SIG-M5 treated with dmso at 0.1 percent for 504 hours (cell line): ENCODE data around the gene CYP4F11.
"Not testable (repeated sequence)": the region's sequence is repeated elsewhere in the genome, so short reads cannot be mapped to it uniquely, and the experiment has no call there.

ENCODE experiments used
- DNase-seq: peaks from one replicate; lab custom pipeline; 2025; ENCODE audit not compliant: unreplicated experiment; lab: John Stamatoyannopoulos, UW

Gene CYP4F11

GRCh38 chr19:15885919-15886318, 48.4 kb downstream of the CYP4F11 start:
- no peak for DNase-seq

- DNase-seq: no peak
Measured at GRCh38 chr19:15885167-15885566, 49.2 kb downstream of the CYP4F11 start.

- not testable (repeated sequence) for DNase-seq
Measured at GRCh38 chr19:15883329-15883728, 51.0 kb downstream of the CYP4F11 start.

DNA sequence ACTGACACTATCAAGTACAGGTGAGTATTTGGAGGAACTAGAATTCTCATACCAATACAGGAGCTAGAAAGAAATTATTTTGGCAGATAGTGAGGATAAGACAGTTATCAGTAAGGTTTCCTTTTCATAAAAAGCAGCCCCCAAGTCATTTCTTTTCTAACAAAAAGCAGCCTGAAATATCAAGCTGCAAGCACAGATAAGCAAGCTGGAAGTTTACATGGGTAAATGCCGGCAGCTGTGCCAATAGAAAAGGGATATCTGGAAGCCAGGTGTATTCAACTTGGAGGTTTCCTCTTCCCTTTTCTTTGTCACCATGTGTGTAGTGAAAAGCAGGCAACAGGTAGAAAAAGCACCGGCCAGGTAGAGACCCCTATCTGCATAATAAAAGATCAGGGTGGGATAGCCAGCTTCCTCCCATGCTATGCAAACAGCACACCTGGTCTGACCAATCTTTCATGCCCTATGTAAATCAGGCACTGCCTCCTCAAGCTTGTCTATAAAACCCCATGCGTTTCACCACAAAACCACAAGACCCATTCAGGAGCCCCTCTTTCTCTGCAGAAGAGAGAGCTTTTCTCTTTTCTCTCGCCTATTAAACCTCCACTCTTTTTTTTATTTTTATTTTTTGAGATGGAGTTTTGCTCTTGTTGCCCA, 59.4 kb downstream of the CYP4F11 start:
- DNase-seq: no peak

DNA sequence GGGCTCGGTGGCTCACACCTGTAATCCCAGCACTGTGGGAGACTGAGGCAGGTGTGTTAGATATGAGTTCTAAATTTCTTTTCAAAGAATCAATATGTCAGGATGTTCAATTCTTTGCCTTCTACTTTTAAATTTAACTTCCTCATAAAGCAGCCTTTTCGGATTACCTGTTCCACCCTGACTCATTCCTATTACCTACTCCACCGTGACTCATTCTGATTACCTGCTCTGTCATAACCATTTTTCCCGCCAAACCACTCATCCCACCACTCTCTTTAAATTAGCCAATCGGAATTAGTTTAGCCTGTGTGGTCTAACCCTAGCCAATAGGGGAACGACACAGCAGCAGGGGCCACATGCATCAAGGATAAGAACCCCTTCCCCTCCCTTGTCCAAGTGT, 60.6 kb downstream of the CYP4F11 start:
- not testable (repeated sequence) for DNase-seq

DNA sequence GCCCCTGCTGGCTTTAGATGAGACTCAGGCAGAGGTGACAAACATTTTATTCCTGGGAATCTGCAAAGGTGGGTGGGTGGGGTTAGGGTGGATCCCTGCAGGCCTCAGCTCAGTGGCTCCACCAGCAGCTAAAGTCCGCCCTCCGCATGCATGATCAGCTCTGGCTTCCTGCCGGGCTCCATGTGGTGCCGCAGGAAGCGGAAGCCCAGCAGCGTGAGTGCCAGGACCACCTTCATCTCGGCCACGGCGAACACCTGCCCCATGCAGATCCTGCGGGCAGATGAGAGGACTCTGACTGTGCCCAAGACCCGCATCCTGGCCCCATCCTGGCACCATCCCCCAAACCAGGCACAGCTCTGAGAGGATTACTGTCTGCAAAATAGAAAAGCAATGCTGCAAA, 62.8 kb downstream of the CYP4F11 start:
- no peak for DNase-seq

DNA sequence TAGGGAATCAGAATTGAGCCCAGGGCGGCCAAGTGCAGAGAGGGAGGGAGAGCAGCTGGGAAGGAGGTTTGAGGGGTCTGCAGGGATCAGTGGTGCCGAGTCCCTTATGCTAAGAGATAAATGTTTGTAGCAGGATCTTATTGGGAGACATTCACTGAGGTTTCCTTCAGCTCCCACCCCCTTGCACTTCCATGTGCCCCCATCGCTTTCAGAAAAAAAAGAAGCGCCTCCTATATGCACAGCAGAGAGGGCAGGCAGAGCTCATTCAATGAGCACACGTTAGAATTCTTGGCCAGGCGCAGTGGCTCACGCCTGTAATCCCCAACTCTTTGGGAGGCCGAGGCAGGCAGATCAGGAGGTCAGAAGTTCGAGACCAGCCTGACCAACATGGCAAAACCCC, 64.5 kb downstream of the CYP4F11 start:
- DNase-seq: no peak

DNA sequence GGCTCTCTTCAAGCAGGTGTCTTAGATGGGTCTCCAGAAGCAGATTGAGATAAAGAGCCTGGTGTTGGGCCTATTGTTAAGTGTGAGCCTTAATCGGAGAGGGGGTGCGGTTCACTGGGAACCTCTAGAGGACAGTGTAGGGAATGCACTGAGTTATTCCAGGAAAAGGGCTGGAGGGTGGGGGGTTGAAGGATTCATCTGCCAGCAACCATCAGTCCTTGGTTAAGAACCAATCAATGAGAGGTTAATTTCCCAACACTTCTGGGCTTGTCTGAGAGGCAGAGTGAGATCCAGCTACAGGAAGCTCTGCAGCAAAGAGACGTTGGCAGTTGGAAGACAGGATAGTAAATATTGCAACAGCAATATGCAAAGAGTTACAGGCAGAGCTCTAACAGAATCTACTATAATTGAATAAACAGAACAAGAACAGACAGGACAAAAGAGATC, 65.2 kb downstream of the CYP4F11 start:
- peak; percentile 96 for DNase-seq

DNA sequence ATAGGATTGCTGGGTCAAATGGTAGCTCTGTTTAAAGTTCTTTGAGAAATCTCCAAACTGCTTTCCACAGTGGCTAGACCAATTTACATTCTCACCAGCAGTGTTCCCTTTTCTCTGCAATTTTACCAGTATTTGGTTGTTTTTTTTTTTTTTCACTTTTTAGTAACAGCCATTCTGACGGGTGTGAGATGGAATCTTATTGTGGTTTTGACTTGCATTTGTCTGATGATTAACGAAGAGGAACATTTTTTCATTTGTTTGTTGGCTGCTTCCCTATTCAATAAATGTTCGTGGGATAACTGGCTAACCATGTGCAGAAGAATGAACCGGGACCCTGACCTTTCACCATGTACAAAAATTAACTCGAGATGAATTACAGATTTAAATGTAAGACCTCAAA, 67.7 kb downstream of the CYP4F11 start:
- DNase-seq: no peak

DNA sequence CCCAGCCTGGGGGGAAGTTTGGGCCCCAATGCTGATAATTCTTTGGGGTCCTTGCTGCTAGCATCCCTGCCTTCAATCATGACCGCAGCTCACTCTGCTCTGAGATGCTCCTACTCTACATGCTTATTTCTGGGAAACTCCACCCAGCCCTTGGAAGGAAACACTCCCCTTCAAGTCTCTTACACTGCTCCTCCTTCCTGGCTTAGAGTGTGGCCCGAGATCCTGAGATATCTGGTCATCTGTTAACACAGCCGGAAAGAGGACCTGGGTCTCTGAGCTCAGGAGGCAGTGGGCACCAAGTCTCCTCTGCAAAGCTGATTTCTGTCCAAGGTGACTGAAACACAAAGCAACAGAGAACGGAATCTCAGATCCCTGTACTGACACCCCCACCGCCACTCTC, 69.5 kb downstream of the CYP4F11 start:
- DNase-seq: no peak

- DNase-seq: no peak
Measured at GRCh38 chr19:15863272-15863671, 71.1 kb downstream of the CYP4F11 start.

- no peak for DNase-seq
Measured at GRCh38 chr19:15862444-15862843, 71.9 kb downstream of the CYP4F11 start.
